Activated CD4-positive, alpha-beta T cell treated with anti-CD3 and anti-CD28 coated beads for 48 hours (primary cell): ENCODE data around the gene C5orf24.
A peak's percentile ranks its signal among the peaks of the same experiment; 100 is the strongest.
"Not testable (repeated sequence)": the region's sequence is repeated elsewhere in the genome, so short reads cannot be mapped to it uniquely, and the experiment has no call there.

Experiments
- DNase-seq: peaks from one replicate; pipeline ENCODE4 v3.0.0-alpha.2; 2020

Gene C5orf24

GRCh38 chr5:134845852-134846640 is at the start of gene C5orf24:
C5orf24 (plus strand) TSS chr5:134845968; CDS start chr5:134854901, 8,933 bp downstream.
- peak; percentile 95 for DNase-seq

- DNase-seq = no peak
These were observed 47.3 kb upstream of the C5orf24 start for GRCh38 chr5:134798468-134798867.

- no peak for DNase-seq
These were observed 41.9 kb upstream of the C5orf24 start for GRCh38 chr5:134803821-134804220.

GRCh38 chr5:134813407-134813806 is 32.4 kb upstream of the C5orf24 start:
- DNase-seq = peak; percentile 16

- DNase-seq = no peak
These were observed 31.9 kb upstream of the C5orf24 start for GRCh38 chr5:134813827-134814226.

- no peak for DNase-seq
These were observed 28.8 kb upstream of the C5orf24 start for GRCh38 chr5:134817006-134817405.

GRCh38 chr5:134818776-134819175 is 27.0 kb upstream of the C5orf24 start:
- no peak for DNase-seq

GRCh38 chr5:134819407-134819963 is 26.3 kb upstream of the C5orf24 start:
- no peak for DNase-seq

GRCh38 chr5:134821841-134822240 is 23.9 kb upstream of the C5orf24 start:
- no peak for DNase-seq

GRCh38 chr5:134824681-134825080 is 21.1 kb upstream of the C5orf24 start:
- DNase-seq = no peak

- no peak for DNase-seq
These were observed 20.6 kb upstream of the C5orf24 start for GRCh38 chr5:134825212-134825611.

- no peak for DNase-seq
These were observed 12.3 kb upstream of the C5orf24 start for GRCh38 chr5:134833340-134834032.

- no peak for DNase-seq
These were observed 10.1 kb upstream of the C5orf24 start for GRCh38 chr5:134835623-134836022.

GRCh38 chr5:134837530-134838181 is 8.1 kb upstream of the C5orf24 start:
- no peak for DNase-seq

- DNase-seq = not testable (repeated sequence)
These were observed 7.4 kb upstream of the C5orf24 start for GRCh38 chr5:134838361-134838760.

- no peak for DNase-seq
These were observed 5.0 kb upstream of the C5orf24 start for GRCh38 chr5:134840811-134841210.

GRCh38 chr5:134844252-134844651 is 1.5 kb upstream of the C5orf24 start:
- no peak for DNase-seq

GRCh38 chr5:134845335-134845851 is 375 bp upstream of the C5orf24 start:
- DNase-seq = no peak

- DNase-seq = peak; percentile 49
These were observed 833 bp downstream of the C5orf24 start for GRCh38 chr5:134846641-134846960.

- DNase-seq = not testable (repeated sequence)
These were observed 3.7 kb downstream of the C5orf24 start for GRCh38 chr5:134849434-134849933.

- no peak for DNase-seq
These were observed 5.6 kb downstream of the C5orf24 start for GRCh38 chr5:134851307-134851923.

- DNase-seq = not testable (repeated sequence)
These were observed 10.7 kb downstream of the C5orf24 start for GRCh38 chr5:134856465-134856864.

GRCh38 chr5:134857401-134857800 is 11.6 kb downstream of the C5orf24 start:
- no peak for DNase-seq
